ENCODE data around the gene MFRP. TPM values are rescaled to one million over a fixed set of nuclear protein-coding genes. Genes with fewer than 3 reads are reported as not detected.
"Not testable (repeated sequence)": the region's sequence is repeated elsewhere in the genome, so short reads cannot be mapped to it uniquely, and the experiment has no call there.

The MFRP gene
- total RNA-seq (2014; rRNA removed; shearing (Covaris generic); ENCODE audit: low replicate concordance), result not detected in 2 replicates

GRCh38 chr11:119346605-119347004 is at the start of gene MFRP:
MFRP (minus strand) TSS chr11:119346705; CDS start chr11:119346513, 192 bp downstream.
- in situ Hi-C loops (cut with HindIII; ENCODE audit: low pct_unique_long_range_greater_than_20kb, low sequenced_read_pairs), result no loop called here
- DNase-seq (ENCODE audit: low read depth), result no peak

- in situ Hi-C loops (cut with HindIII; ENCODE audit: low pct_unique_long_range_greater_than_20kb, low sequenced_read_pairs), result no loop called here
- no peak for DNase-seq (ENCODE audit: low read depth)
Observed at GRCh38 chr11:119391275-119391674, 44.8 kb upstream of the MFRP start.

GRCh38 chr11:119389611-119390254 is 43.2 kb upstream of the MFRP start:
- no peak for DNase-seq (ENCODE audit: low read depth)
- in situ Hi-C loops (cut with HindIII; ENCODE audit: low pct_unique_long_range_greater_than_20kb, low sequenced_read_pairs), result no loop called here

GRCh38 chr11:119388103-119388502 is 41.6 kb upstream of the MFRP start:
- DNase-seq (ENCODE audit: low read depth), result no peak
- in situ Hi-C loops (cut with HindIII; ENCODE audit: low pct_unique_long_range_greater_than_20kb, low sequenced_read_pairs), result no loop called here

GRCh38 chr11:119384332-119384731 is 37.8 kb upstream of the MFRP start:
- no peak for DNase-seq (ENCODE audit: low read depth)
- in situ Hi-C loops (cut with HindIII; ENCODE audit: low pct_unique_long_range_greater_than_20kb, low sequenced_read_pairs), result no loop called here

GRCh38 chr11:119382513-119382912 is 36.0 kb upstream of the MFRP start:
- DNase-seq (ENCODE audit: low read depth); in situ Hi-C loops (cut with HindIII; ENCODE audit: low pct_unique_long_range_greater_than_20kb, low sequenced_read_pairs): not testable (repeated sequence)

GRCh38 chr11:119382101-119382500 is 35.6 kb upstream of the MFRP start:
- in situ Hi-C loops (cut with HindIII; ENCODE audit: low pct_unique_long_range_greater_than_20kb, low sequenced_read_pairs), result no loop called here
- DNase-seq (ENCODE audit: low read depth), result no peak

- in situ Hi-C loops (cut with HindIII; ENCODE audit: low pct_unique_long_range_greater_than_20kb, low sequenced_read_pairs), result no loop called here
- DNase-seq (ENCODE audit: low read depth), result peak; percentile 95
Observed at GRCh38 chr11:119381181-119381988, 34.9 kb upstream of the MFRP start, which contains the start of gene USP2. USP2 (minus strand) TSS chr11:119381690; CDS start chr11:119373480, 8,210 bp downstream.

GRCh38 chr11:119380827-119381180 is 34.3 kb upstream of the MFRP start:
- in situ Hi-C loops (cut with HindIII; ENCODE audit: low pct_unique_long_range_greater_than_20kb, low sequenced_read_pairs), result no loop called here

GRCh38 chr11:119380160-119380826 is 33.8 kb upstream of the MFRP start:
- DNase-seq (ENCODE audit: low read depth), result no peak
- in situ Hi-C loops (cut with HindIII; ENCODE audit: low pct_unique_long_range_greater_than_20kb, low sequenced_read_pairs), result no loop called here

More at GRCh38 chr11:119380827-119381180, 34.3 kb upstream of the MFRP start:
- DNase-seq (ENCODE audit: low read depth), result no peak

GRCh38 chr11:119378851-119379465 is 32.5 kb upstream of the MFRP start:
- DNase-seq (ENCODE audit: low read depth), result no peak
- in situ Hi-C loops (cut with HindIII; ENCODE audit: low pct_unique_long_range_greater_than_20kb, low sequenced_read_pairs), result no loop called here

GRCh38 chr11:119377961-119378667 is 31.6 kb upstream of the MFRP start:
- in situ Hi-C loops (cut with HindIII; ENCODE audit: low pct_unique_long_range_greater_than_20kb, low sequenced_read_pairs), result no loop called here

GRCh38 chr11:119377112-119377901 is 30.8 kb upstream of the MFRP start:
- in situ Hi-C loops (cut with HindIII; ENCODE audit: low pct_unique_long_range_greater_than_20kb, low sequenced_read_pairs), result no loop called here
- DNase-seq (ENCODE audit: low read depth), result no peak

More at GRCh38 chr11:119377961-119378667, 31.6 kb upstream of the MFRP start:
- DNase-seq (ENCODE audit: low read depth), result no peak

GRCh38 chr11:119376197-119376847 is 29.8 kb upstream of the MFRP start:
- no peak for DNase-seq (ENCODE audit: low read depth)
- in situ Hi-C loops (cut with HindIII; ENCODE audit: low pct_unique_long_range_greater_than_20kb, low sequenced_read_pairs), result no loop called here

GRCh38 chr11:119375337-119376196 is 29.1 kb upstream of the MFRP start:
- DNase-seq (ENCODE audit: low read depth), result no peak
- in situ Hi-C loops (cut with HindIII; ENCODE audit: low pct_unique_long_range_greater_than_20kb, low sequenced_read_pairs), result no loop called here
